SK-N-SH (cell line): ENCODE results near the gene SLC45A1. TPM values are rescaled to one million over a fixed set of nuclear protein-coding genes. Genes with fewer than 3 reads are reported as not detected.

Experiments
- CTCF ChIA-PET: fragments of 300-600, 350-600 bp; formaldehyde crosslinking; extraction: SDS; loops from one replicate; lab custom pipeline; 2021; lab: Yijun Ruan, JAX
- POLR2A ChIA-PET: fragments of 350-600 bp; sonication (Branson Sonifier 250); formaldehyde crosslinking; extraction: SDS; loops from one replicate; lab custom pipeline; 2020; ENCODE audit warnings: antibody characterized with exemption, inconsistent platforms; lab: Yijun Ruan, JAX
- DNase-seq: peaks from one replicate; pipeline ENCODE4 v3.0.0; 2012
- H2AFZ ChIP-seq: fragments of 200-600 bp; sonication (generic); 2 replicates; pipeline ENCODE4 v1.8.1; 2016; ENCODE audit warnings: antibody characterized with exemption, mild to moderate bottlenecking, low read depth
- H3F3A ChIP-seq: fragments of 200-600 bp; sonication (generic); replicated peaks from 2 replicates; pipeline ENCODE3; 2016; ENCODE audit warnings: antibody characterized with exemption, mild to moderate bottlenecking; ENCODE audit not compliant: insufficient read depth
- H3K27ac ChIP-seq, 2 experiments: fragments of 200-500 bp in 1 of 2; fragments of 200-600 bp in 1 of 2; sonication (Bioruptor generic) in 1 of 2; sonication (generic), shearing (Covaris generic) in 1 of 2; 2 replicates each; pipeline versions ENCODE4 v1.5.1 to v1.6.1; 2014 to 2016; ENCODE audit warnings: low read depth in 2 of 2, inconsistent platforms in 1 of 2, low read length in 1 of 2, mild to moderate bottlenecking in 1 of 2, mixed read lengths in 1 of 2
- H3K27me3 ChIP-seq: fragments of 200-600 bp; sonication (generic), shearing (Covaris generic); 2 replicates; pipeline ENCODE4 v1.6.1; 2016; ENCODE audit warnings: mixed run types; ENCODE audit not compliant: insufficient read depth
- H3K36me3 ChIP-seq, 2 experiments: fragments of 200-500 bp in 1 of 2; fragments of 200-600 bp in 1 of 2; sonication (Bioruptor generic) in 1 of 2; sonication (generic) in 1 of 2; replicated peaks in 1 of 2; 2 replicates each; pipeline versions ENCODE3 to v1.5.1; 2014 to 2016; ENCODE audit warnings: low read length in 1 of 2, mild to moderate bottlenecking in 1 of 2; ENCODE audit not compliant: insufficient read depth in 2 of 2, control insufficient read depth in 1 of 2
- H3K4me1 ChIP-seq, 2 experiments: fragments of 200-500 bp in 1 of 2; fragments of 200-600 bp in 1 of 2; sonication (Bioruptor generic) in 1 of 2; sonication (generic), shearing (Covaris generic) in 1 of 2; 2 replicates each; pipeline versions ENCODE4 v1.5.1 to v1.6.1; 2014 to 2016; ENCODE audit warnings: low read depth in 1 of 2, low read length in 1 of 2, mixed run types in 1 of 2; ENCODE audit not compliant: insufficient read depth in 2 of 2, control insufficient read depth in 1 of 2
- H3K4me2 ChIP-seq: fragments of 200-600 bp; sonication (generic), shearing (Covaris generic); 2 replicates; pipeline ENCODE4 v1.6.1; 2017; ENCODE audit warnings: mixed run types
- H3K4me3 ChIP-seq, 2 experiments: fragments of 200-500 bp in 1 of 2; fragments of 200-600 bp in 1 of 2; sonication (Bioruptor generic) in 1 of 2; sonication (generic), shearing (Covaris generic) in 1 of 2; 2 replicates each; pipeline versions ENCODE4 v1.5.1 to v1.8.1; 2014 to 2016; ENCODE audit warnings: low read depth in 2 of 2, inconsistent platforms in 1 of 2, low read length in 1 of 2, mild to moderate bottlenecking in 1 of 2, mixed read lengths in 1 of 2, moderate library complexity in 1 of 2
- H3K79me2 ChIP-seq: fragments of 200-600 bp; sonication (generic); 2 replicates; pipeline ENCODE4 v1.8.1; 2017; ENCODE audit warnings: mild to moderate bottlenecking; ENCODE audit not compliant: insufficient read depth
- H3K9ac ChIP-seq: fragments of 200-600 bp; sonication (generic); 2 replicates; pipeline ENCODE4 v1.6.1; 2017; ENCODE audit warnings: mixed run types
- H3K9me2 ChIP-seq: fragments of 200-600 bp; sonication (generic); 2 replicates; pipeline ENCODE4 v1.6.1; 2017; ENCODE audit warnings: mixed run types
- H3K9me3 ChIP-seq: fragments of 200-600 bp; sonication (generic); 2 replicates; pipeline ENCODE4 v1.6.1; 2017; ENCODE audit warnings: mixed run types, mild to moderate bottlenecking, moderate library complexity
- H4K20me1 ChIP-seq: fragments of 200-600 bp; sonication (generic); 2 replicates; pipeline ENCODE4 v1.6.1; 2017; ENCODE audit warnings: mild to moderate bottlenecking, mixed run types; ENCODE audit not compliant: insufficient read depth
- CHD2 ChIP-seq: fragments of 150-350 bp; IDR thresholded peaks from 2 replicates; pipeline ENCODE4 v1.6.1; 2018; ENCODE audit warnings: low read length; ENCODE audit not compliant: partially characterized antibody
- ELF1 ChIP-seq: IDR thresholded peaks from 2 replicates; pipeline ENCODE4 v1.4.0; 2012
- FOSL2 ChIP-seq: IDR thresholded peaks from 2 replicates; pipeline ENCODE4 v1.4.0; 2012; ENCODE audit warnings: low read depth, mild to moderate bottlenecking, moderate library complexity, borderline replicate concordance
- IRF3 ChIP-seq: fragments of 150-350 bp; IDR thresholded peaks from 2 replicates; pipeline ENCODE4 v1.6.1; 2016; ENCODE audit warnings: mild to moderate bottlenecking, low read depth, low read length
- MAX ChIP-seq: IDR thresholded peaks from 2 replicates; pipeline ENCODE4 v1.4.0; 2012; ENCODE audit warnings: low read depth
- MXI1 ChIP-seq: IDR thresholded peaks from 2 replicates; pipeline ENCODE4 v1.6.1; 2012; ENCODE audit warnings: mild to moderate bottlenecking, low read depth, low read length, improper control_type of control experiment
- NRF1 ChIP-seq: IDR thresholded peaks from 2 replicates; pipeline ENCODE4 v1.6.1; 2012; ENCODE audit warnings: low read depth, mild to moderate bottlenecking, low read length
- PBX3 ChIP-seq: IDR thresholded peaks from 2 replicates; pipeline ENCODE4; 2012
- RCOR1 ChIP-seq: fragments of 150-350 bp; IDR thresholded peaks from 2 replicates; pipeline ENCODE4 v1.6.1; 2017; ENCODE audit warnings: antibody characterized with exemption, low read length
- REST ChIP-seq: IDR thresholded peaks from 2 replicates; pipeline ENCODE4 v1.6.1; 2012; ENCODE audit warnings: mild to moderate bottlenecking, low read depth, low read length, moderate library complexity
- SMC3 ChIP-seq: IDR thresholded peaks from 2 replicates; pipeline ENCODE4 v1.6.1; 2012; ENCODE audit warnings: low read depth, low read length, improper control_type of control experiment
- TAF1 ChIP-seq: IDR thresholded peaks from 2 replicates; pipeline ENCODE4 v1.6.1; 2012; ENCODE audit warnings: low read depth, mild to moderate bottlenecking, low read length, moderate library complexity, borderline replicate concordance
- TCF12 ChIP-seq: IDR thresholded peaks from 2 replicates; pipeline ENCODE4 v1.4.0; 2012
- TEAD4 ChIP-seq: IDR thresholded peaks from 2 replicates; pipeline ENCODE4 v1.4.0; 2012; ENCODE audit warnings: mild to moderate bottlenecking, borderline replicate concordance; ENCODE audit not compliant: insufficient read depth
- YY1 ChIP-seq: IDR thresholded peaks from 2 replicates; pipeline ENCODE4 v1.4.0; 2012; ENCODE audit warnings: low read depth, mild to moderate bottlenecking
- WGBS: methylation state at CpG from one replicate; pipeline ENCODE4 v1.1.6; 2017; ENCODE audit warnings: low lambda C conversion rate; 5-methylcytosine and 5-hydroxymethylcytosine counted together
- polyA plus RNA-seq, 3 experiments: library from polyadenylated mRNA; depleted of rRNA; stranded (reverse); fragments of >200 nt; gene quantifications; 2 replicates each; pipeline ENCODE4 v1.2.3, GENCODE V29; 2012

Gene SLC45A1
- polyA plus RNA-seq, 1 of the 3 experiments (the other 2 are of a cell fraction): 2.5 TPM

GRCh38 chr1:8285965-8286364, 31.9 kb upstream of the SLC45A1 start:
- Histone ChIP-seq H3K9ac (no peak overlapping the region), H3F3A (no peaks in the 10 kb centered on the region), H4K20me1 (no peaks in the 10 kb centered on the region), H3K36me3 (no peaks in the 10 kb centered on the region), H3K9me3 (no peaks in the 10 kb centered on the region), H2AFZ (no peak overlapping the region), H3K4me3 (no peak overlapping the region), H3K4me2 (no peak overlapping the region), H3K79me2 (no peaks in the 10 kb centered on the region), H3K27ac (no peak overlapping the region), H3K9me2 (no peaks in the 10 kb centered on the region), H3K27me3 (no peaks in the 10 kb centered on the region), H3K4me1 (no peaks in the 10 kb centered on the region)
- WGBS: 52% methylated on average over 2 of the region's 2 CpGs
- ChIA-PET POLR2A (no interaction called here), CTCF (no interaction called here)
- no peak for DNase-seq
- TF ChIP-seq IRF3 (no peak), FOSL2 (no peak), ELF1 (no peak), RCOR1 (no peak), MXI1 (no peak)

GRCh38 chr1:8293118-8293517, 24.8 kb upstream of the SLC45A1 start:
- WGBS: 94% methylated on average over 6 of the region's 6 CpGs
- Histone ChIP-seq H3K27me3 (no peaks in the 10 kb centered on the region), H3K4me3 (no peak overlapping the region), H3K27ac (no peak overlapping the region), H3F3A (no peaks in the 10 kb centered on the region), H3K9me3 (no peaks in the 10 kb centered on the region)
- CTCF ChIA-PET: interaction anchor here (1.3 to 2.9 kb wide), 2 partner anchors 10 to 21 kb away, joined by 3 to 20 read pairs; no protein-coding TSS in a partner anchor
- no peak for DNase-seq
- TF ChIP-seq YY1 (no peak), NRF1 (no peak), TCF12 (no peak), FOSL2 (no peak), TAF1 (no peak), SMC3 (no peak), ELF1 (no peak), PBX3 (no peak), IRF3 (no peak), REST (no peak), TEAD4 (no peak), MAX (no peak), CHD2 (no peak)
- TF ChIP-seq, all 33 proteins: peak for 0
- H2AFZ ChIP-seq: no peak overlapping the region
- POLR2A ChIA-PET: no interaction called here
- no peak overlapping the region for H3K9ac ChIP-seq
- H3K9me2 ChIP-seq: no peaks in the 10 kb centered on the region
- H3K36me3 ChIP-seq: no peaks in the 10 kb centered on the region
- H4K20me1 ChIP-seq: no peaks in the 10 kb centered on the region
- H3K79me2 ChIP-seq: no peaks in the 10 kb centered on the region
- no peak overlapping the region for H3K4me2 ChIP-seq
- H3K4me1 ChIP-seq: no peaks in the 10 kb centered on the region
